HG03558 (cell line): ENCODE results near the gene TMEM44.

Experiments used
- ATAC-seq: cut with Tn5 transposase; IDR thresholded peaks from one replicate; pipeline ENCODE4 v1.9.1; 2021; ENCODE audit warnings: moderate number of reproducible peaks; ENCODE audit not compliant: unreplicated experiment; ENCODE audit errors: extremely low read depth

Gene TMEM44

DNA sequence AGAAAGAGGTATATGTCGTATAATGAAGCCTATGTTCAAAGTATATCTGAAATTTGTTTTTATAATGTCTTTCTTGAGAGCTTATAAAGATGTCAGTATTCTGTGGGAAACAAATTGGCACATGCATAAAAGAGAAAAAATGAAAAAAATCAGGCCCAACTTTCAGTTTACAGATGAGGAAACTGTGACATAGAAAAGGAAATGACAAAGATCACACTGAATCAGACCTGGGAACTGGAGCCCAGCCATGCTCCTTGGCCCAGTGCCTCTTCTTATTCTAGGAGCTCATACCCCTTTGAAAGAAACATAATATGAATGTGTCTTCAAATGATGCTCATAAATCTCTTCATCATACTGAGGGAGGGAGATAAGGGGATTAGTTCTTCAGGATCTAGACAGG is 48.4 kb downstream of the TMEM44 start:
- ATAC-seq, result no peak

DNA sequence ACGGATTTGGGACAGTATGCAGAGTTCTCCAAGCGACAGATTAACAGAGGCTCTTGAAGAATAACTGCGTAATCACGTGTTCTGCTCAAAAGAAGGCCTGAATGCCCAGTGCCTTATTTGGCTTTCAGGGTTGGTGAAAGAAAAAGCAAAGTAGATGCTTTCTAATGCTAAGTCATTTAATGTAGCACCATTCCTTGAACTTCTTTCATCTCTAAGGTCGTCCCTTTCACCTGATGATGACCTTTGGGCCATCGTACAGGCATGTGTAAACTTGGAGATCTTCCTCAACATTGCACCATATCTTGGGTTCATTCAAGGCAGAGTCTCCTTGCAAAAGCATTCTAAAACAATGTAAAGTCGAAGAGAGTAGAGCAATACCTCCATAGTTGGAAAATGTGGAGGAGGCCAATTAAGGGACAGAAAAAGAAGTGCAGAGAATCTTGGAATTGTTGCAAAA is 48.9 kb downstream of the TMEM44 start:
- ATAC-seq, result no peak

DNA sequence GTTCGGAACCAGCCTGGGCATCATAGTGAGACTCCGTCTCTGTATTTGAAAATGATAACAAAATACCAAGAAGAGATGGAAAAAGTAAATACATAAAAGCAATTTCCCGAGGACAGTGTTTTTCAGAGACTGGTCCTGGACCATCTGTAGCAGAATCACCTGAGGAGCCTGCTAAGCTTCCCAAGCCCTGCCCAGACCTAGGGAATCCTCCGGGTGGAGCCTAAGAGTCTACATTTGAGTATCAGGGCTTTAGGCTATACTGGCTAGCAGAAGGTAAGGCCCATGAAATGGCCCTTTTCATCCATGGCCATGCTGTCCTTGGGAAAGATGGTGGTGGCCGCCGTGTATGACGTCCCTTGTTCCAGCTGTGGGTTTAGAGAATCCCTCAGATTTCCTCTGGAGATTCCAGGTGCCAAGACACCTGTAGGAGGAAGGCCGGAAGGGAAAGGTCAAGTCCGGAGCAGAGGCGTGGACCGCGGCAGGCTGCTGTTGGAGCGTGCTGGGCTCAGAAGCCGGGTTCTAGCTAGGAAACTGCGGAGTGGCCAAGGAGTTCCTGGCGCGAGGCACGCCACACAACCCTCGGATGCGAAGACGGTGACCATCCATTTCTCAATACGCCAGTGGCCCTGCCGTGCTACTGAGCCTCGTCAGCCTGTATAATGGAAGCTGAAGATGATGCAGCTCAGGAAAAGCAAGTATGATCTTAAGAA is 50.9 kb downstream of the TMEM44 start:
- ATAC-seq, result no peak

DNA sequence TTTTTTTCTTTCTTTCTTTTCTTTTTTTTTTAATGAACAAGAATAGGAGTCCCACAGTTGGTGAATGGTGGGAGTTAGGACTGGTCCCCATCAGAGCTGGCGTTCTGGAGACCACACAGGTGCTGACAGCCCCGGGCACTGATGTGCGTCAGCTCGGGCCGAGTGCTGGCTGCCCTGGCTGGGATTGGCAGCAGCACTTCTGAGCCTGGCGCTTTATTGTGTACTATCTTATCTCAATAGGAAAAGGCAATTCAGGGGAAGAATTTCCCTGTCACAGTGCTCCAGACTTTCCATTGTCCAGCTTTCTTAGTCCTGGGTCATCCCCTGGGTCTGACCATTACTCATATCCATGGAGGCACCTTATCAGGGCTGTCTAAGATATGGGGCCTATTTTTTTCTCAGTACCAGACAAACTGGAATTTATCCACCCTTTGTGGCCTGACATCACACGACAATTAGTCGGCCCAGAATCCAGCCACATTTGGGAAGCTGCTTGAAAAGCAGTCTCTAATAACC is 54.1 kb downstream of the TMEM44 start:
- ATAC-seq, result no peak

DNA sequence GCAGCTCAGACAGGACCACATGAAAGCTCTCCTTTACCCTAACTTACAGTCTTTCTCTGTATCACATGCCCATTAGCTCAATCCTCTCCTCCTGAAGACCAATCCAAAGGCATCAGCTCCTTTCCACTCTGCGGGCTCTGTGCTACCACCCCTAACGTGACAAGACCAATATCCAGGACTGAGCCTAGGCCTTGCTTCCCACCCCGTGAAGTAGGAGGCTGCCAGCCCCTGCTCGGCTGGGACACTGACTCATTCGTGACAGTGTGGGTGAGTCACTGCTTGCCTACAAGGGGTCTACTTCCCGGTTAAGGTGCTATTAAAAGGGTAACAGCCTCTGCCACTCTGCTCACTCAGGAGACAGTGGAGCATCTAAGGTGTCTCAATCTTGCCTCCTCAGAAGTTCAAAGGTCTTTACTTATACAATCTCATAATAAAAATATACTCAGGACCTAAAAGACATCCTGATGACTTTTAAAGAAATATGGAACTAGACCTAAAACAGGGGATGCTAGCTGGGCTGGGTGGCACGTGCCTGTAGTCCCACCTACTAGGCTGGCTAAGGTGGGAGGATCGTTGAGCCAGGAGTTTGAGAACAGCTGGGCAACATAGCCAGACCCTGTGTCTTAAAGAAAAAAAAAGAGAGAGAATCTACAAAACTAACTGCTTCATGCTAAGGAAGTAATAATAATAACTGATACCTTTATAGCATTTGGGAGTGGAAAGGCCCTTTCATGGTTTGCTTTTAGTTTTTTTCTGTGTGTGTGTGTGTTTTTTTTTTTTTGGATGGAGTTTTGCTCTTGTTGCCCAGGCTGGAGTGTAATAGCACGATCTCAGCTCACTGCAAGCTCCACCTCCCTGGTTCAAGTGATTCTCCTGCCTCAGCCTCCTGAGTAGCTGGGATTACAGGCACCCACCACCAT is 55.0 kb downstream of the TMEM44 start:
- ATAC-seq, result no peak

DNA sequence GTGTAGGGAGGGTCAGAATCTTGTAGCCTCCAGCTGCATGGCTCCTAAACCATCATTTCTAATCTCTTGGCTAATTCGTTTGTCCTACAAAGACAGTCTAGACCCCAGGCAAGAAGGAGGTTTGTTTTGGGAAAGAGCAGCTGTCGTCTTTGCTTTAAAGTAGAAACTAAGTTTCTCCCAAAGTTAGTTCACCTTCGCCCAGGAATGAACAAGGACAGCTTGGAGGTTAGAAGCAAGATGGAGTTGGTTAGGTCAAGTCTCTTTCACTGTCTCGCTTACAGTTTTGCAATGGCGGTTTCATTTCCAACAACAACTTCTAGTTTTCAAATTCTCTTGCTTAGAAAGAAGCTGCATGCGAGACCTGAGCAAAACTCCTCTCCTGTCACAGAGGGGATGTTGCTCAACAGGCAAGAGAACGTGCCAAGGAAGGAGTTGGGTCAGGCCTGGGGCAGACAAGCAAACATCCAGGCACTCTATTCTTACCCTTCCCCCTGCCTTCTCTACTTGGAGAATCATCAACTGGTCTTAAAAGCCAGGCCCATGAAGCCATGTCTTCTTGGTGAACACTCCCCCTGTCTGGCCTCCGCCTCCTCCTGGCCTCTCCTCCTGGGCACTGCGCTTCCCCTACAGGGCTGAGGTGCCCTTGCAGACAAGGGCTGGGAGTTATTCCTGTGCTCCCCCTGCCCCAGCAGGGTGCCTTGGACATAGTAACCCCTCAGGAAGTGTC is 57.6 kb downstream of the TMEM44 start:
- no peak for ATAC-seq

DNA sequence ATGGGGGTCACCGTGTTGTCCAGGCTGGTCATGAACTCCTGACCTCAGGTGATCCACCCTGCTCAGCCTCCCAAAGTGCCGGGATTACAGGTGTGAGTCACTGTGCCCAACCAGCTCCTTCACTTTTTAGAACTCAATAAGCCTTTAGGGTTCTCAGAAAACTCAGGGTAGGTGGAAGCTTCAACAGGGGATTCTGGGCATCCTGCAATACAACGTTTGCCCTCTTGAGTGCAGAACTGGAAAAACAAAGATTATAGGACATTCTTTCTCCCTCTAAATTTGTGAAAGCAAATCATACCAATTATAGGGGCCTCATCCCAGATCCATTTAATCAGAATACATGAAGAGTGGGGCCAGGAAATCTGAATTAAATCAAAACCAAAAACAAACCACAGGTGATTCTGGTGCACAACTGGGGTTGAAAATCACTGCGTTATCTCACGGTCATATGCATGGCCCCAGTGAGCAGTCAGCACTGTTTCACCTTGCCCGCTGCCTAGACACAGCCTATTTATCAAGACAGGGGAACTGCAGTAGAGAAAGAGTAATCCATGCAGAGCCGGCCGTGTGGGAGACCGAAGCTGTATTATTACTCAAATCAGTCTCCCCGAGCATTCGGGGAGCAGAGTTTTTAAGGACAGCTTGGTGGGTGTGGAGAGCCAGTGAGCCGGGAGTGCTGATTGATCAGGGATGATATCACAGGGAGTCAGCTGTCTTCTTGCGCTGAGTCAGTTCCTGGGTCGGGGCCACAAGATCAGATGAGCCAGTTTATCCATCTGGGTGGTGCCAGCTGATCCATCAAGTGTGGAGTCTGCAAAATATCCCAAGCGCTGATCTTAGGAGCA is 58.4 kb downstream of the TMEM44 start:
- ATAC-seq, result no peak

DNA sequence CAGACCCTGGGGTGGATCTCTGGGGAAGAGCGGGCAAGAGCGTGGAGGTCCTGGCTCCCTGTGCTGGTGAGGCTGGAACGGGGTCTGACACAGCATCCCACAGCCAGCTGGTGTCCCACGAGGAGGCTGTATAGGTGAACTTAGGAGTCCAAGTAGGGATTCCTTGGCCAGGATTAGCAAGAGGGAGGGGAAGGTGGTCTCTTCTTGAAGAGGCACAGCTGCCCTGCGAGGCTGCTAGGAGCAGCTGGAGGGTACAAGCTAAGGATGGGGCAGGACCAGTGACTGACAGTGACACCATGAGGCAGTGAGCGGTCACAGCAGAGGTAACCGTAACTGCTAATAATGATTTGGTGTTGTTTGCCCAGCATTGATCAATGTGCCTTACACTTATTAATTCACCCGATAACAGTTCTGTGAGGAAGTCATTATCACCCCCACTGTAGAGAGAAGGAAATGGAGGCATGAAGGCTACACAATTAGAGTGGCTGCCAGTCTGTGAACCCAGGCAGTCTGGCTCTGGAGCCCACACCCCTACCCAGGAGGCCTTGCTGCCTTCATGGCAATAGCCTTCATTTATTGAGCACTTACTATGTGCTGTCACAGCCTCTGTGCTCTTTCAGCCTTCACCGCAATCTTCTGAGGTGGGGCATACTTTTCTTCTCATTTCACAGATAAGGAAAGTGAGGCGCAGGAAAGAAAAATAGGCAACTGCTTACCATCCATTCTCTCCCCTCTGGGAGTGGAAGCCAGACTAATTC is 59.4 kb downstream of the TMEM44 start:
- no peak for ATAC-seq

DNA sequence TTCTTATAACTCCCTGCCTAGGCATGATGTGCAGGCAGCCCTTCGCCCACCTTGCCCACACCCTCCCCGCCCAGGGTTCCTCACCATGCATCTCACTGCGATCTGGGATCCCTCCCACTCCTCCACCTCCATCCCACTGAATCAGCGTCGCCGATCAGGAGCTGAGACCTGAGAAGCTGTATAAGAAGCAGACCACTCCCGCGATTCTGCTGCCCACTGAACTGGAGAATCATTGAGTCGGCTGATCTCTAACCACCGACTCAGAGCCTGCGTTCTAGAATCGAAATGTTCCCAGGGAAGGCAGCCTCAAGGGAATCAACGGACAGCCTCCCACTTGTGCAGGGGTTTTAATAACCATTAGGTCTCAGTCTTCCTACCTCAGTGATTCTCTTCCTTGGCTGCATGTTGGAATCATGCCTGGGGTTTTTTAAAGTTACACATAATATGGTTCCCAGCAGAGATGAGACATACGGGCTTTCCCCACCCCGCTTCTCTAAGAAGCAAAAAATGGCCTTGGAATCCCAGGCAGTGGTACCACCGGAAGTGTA is 60.2 kb downstream of the TMEM44 start:
- no peak for ATAC-seq

DNA sequence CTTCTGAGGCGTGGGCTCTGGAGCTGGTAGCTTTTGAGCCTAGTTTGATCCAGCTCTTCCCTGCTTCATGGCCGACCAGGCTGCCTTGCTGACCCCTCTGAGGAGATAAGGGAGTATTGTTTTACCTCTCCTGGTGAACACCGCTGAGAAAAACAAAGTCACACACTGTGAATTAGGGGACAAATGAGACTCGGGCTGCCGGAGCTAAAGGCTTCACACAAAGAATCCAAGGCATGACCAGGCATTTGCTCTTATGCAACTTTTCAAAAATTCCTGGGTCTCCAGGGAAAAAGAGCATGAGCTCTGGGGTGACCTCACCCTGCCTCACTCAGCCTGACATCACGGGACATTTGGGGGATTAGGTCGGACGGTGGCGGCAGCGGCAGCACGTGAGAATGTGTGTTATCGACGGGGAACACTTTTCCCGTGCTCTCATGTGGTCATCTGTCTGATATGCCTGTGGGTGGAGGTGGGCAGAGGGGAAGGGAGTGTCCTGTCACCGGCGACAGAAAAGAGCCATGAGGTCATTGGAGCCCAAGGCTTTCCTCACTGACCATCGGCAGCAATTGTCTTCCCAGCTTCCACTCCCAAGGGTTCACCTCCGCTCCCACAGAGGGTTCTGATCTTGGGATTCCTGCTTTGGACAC is 61.0 kb downstream of the TMEM44 start:
- no peak for ATAC-seq

DNA sequence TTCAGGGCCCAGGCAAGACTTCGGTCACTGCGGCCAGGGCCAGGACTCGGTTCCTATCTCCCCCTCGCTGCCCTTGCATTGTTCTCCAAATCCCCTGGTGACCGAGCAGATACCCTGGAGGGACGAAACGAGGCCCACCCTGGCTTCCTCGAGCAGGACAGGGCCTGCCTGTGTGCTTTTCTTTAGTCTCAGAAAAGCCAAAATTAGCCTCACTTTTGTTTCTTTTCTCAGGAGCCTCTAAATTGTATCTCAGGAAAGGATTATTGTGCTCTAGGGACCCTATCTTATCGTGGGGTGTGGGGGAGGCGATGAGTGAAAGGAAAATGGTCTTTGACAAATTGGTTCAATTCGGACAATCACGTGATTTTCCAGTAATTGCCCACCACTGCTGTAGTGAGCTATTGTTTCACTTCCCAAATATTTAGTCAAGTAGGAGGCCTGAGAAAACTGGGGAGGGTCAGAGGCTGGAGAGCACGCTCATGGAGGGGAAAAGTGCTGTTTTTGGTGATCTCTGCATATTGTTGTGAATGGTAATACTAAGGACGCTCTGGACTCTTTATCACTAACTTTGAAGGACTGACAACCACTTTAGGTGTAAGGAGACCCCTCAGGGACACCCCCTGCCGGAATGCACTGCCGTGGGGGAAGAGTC is 61.6 kb downstream of the TMEM44 start:
- no peak for ATAC-seq

DNA sequence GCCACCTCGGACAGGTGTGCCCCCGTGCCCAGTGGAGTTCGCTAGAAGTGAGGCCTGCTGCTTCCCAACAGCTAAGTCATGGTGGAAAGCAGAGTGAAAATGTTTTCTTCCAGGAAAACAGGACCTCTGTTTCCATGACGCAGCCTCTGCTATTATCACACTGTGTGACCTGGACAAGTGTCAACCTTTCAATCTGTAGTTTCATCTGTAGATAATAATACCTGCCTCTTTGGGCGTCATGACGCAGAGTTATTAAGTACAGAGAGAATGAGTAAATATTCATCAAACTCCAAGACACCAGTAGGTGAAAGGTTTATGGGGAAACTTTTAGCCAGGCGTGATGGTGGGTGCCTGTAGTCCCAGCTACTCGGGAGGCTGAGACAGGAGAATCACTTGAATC is 62.3 kb downstream of the TMEM44 start:
- ATAC-seq, result no peak

DNA sequence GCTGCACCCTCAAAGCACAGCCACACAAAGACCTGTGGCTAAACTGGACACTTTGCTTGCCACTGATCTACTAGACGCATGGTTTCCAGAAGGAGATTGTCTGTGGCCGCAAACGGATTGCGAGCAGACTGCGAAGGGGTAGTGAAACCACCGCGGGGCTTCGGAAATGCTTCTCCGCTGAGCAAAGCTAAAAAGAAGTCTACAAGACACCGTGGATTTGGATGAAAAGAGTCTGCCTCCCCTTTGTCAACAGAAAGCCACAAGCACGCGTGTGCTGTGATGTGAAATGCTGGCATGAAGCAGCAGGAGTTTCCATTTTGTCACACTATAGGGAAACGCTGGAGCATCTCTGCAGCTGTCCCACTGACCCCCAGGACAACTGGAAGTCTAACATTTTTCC is 63.0 kb downstream of the TMEM44 start:
- ATAC-seq, result no peak

DNA sequence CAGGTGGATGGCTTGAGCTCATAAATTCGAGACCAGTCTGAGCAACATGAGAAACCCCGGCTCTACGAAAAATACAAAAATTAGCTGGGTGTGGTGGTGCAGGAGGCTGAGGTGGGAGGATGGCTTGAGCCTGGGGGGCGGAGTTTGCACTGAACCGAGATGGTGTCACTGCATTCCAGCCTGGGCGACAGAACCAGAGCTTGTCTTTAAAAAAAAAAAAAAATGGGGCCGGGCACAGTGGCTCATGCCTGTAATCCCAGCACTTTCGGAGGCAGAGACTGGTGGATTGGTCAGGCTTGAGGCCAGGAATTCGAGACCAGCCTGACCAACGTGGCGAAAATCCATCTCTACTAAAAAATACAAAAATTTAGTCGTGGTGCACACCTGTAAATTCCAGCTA is 64.0 kb downstream of the TMEM44 start:
- ATAC-seq, result no peak

DNA sequence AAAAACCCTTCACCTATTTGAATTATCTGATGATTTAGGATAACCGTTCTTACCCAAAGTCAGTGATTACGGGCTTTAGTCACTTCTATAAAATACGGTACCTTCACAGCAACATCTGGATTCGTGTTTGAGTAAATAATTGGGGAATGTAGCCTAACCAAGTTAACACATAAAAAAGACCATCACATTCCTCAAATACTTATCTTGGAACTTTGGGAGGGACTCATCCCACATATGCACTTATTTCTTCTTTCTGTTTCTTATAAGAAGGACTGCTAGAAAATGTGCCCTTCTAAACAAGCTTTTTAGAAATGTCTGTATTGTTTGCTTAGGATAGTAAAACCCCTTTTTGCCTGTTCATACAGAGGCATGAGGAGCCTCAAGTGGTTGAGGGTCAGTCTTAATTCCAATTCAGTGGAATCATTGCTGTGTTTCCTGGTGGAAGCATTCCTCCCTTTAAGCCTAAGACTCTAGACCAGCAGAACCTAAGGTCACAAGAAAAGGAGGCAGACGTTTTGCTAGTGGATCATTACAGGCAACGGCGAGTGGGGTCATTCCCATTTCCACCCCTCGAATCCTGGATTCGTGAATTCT is 67.5 kb downstream of the TMEM44 start:
- no peak for ATAC-seq

DNA sequence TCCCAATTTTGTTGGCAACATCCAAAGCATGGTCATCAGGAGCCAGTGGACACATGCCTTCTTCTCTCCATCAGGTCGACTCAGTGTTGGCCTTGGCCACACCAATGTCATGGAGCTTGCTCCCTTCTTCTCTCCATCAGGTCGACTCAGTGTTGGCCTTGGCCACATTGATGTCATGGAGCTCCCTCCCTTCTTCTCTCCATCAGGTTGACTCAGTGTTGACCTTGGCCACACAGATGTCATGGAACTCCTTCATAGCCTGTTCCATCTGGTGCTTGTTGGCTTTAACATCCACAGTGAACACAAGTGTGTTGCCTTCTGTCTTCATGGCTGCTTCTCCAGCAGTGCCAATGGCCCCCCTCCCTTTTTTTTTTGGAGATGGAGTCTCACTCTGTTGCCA is 70.2 kb downstream of the TMEM44 start:
- no peak for ATAC-seq

DNA sequence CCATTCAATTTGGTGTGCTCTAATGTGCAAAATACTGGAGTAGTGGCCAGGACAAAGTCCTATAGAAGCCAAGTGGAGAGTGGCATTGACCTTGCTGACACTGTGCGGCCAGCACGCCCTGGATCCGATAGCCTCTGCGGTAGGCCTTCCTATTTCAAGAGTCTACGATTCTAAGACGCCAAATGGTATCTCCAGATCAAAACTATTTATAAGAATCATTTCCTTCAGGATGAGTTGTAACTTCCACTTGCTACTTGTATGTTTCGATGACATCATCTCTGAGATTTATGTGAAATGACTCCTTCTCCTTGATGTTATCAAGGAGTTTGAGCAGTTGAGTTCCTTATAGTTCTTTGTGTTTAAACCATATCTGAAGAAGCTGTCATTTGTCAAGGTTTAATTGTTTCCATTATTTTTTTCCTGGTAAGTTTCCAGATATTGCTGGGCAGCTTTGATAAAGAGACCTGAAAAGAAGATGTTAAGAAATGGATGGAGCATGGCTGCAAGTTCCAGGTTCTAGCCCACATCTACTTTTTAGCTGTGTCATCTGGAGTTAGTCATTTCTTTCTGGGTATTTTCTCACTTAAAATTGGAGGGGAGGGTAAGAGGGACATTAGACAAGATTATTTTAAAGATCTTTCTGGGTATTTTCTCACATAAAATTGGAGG is 71.8 kb downstream of the TMEM44 start:
- no peak for ATAC-seq
